22Rv1 (cell line): ENCODE results near the gene TNFSF15.

ENCODE experiments used
- H3K27ac ChIP-seq: fragments of 450-650 bp; 2 replicates; pipeline ENCODE4 v1.5.1; 2017
- ZFX ChIP-seq: fragments of 450-650 bp; IDR thresholded peaks from 2 replicates; pipeline ENCODE4 v1.6.1; 2017; ENCODE audit warnings: antibody characterized with exemption, borderline replicate concordance
- TF ChIP-seq, protein P1 (sequence below): fragments of 450-650 bp; IDR thresholded peaks from 2 replicates; pipeline ENCODE4 v1.5.1; 2017; ENCODE audit warnings: mild to moderate bottlenecking

TNFSF15 gene

DNA sequence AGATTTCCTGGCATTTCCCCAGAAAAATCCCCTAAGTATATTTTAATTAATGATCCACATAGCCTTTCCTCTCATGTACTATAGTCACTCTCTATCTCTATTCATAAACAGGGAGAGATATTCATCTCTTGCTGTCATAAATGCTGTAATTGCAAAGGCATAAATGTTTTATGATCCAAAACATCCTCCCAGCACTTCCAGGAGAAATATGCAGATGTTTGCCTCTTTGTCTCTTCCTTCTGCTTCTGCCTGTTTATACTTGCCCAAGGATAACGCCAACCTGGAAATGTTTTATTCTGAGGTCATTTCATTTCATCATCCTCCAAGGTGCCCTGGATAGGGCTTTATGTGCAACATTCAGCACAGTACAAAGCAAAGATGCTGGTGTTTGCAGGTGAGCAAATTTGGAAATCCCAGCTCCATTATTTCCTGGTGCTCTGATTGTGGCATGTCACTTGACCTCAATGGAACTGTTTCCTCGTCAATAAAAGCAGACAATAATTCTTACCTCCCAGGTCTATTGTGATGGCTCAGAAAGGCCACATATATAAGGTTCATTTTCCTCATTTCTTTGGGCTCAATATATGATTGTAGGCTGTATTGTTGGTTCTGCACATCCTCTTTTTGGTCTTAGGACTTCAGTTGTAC is 6.9 kb downstream of the TNFSF15 start:
- no peak for TF ChIP-seq ZFX
- TF ChIP-seq, protein P1, sequence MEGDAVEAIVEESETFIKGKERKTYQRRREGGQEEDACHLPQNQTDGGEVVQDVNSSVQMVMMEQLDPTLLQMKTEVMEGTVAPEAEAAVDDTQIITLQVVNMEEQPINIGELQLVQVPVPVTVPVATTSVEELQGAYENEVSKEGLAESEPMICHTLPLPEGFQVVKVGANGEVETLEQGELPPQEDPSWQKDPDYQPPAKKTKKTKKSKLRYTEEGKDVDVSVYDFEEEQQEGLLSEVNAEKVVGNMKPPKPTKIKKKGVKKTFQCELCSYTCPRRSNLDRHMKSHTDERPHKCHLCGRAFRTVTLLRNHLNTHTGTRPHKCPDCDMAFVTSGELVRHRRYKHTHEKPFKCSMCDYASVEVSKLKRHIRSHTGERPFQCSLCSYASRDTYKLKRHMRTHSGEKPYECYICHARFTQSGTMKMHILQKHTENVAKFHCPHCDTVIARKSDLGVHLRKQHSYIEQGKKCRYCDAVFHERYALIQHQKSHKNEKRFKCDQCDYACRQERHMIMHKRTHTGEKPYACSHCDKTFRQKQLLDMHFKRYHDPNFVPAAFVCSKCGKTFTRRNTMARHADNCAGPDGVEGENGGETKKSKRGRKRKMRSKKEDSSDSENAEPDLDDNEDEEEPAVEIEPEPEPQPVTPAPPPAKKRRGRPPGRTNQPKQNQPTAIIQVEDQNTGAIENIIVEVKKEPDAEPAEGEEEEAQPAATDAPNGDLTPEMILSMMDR = no peak
- no peak overlapping the region for H3K27ac ChIP-seq

DNA sequence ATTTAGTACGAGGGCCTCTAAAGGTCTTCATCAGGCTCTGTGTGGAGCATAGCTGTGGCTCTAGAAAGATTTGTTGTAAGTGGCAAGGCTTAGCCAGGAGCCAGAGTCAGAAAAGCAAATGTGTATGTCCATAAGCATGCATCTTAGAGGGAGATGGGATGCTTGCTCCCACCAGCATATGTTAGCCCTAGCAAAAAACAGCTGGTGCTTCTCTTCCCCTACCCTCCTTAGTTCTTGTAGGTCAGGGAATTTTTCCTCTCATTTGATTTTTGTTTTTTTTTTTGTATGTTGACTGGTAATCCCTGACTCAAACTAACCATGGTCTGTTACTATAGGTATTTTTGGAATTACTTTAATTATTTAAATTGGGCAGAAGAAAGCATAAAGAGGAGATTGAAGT is 7.7 kb downstream of the TNFSF15 start:
- no peak overlapping the region for H3K27ac ChIP-seq
- TF ChIP-seq, protein P1 = no peak
- no peak for TF ChIP-seq ZFX

DNA sequence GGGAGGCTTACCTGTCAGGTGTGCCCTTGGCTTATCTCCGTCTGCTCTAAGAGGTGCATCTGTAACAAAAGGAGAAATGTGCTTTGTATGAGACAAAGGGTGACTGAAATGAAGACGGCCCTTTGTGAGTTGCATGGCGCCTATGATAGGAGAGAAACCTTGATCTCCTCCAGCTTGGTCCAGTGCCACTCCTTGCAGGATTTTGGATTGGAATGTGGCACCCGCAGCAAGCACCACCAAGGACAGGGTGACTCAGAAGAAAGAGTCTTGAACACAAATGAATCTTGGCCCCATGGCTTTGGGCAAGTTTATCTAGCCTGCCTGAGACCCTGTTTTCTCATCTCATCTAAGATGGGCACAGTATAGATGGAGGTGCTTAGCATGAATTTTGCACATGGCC is 13.4 kb downstream of the TNFSF15 start:
- H3K27ac ChIP-seq = no peak overlapping the region
- no peak for TF ChIP-seq ZFX
- TF ChIP-seq, protein P1 = no peak

DNA sequence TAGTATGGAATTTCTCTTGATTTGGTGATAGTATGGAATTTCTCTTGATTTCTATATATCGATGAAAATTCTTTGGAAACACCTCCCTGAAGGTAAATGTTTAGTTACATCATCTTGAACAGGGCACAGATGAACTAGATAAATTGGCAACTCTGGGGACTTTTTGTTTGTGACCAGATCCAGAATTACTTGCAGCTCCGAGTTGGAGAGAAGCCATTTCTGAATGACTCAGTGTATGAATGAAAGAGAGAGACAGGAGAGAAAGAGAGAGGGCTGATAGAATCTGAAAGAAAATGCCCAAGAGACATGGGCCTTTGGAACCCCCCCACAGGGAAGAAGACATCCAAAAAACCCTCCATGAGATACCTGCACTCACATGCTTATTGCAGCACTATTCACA is 14.1 kb downstream of the TNFSF15 start:
- no peak for TF ChIP-seq ZFX
- TF ChIP-seq, protein P1 = no peak
- H3K27ac ChIP-seq = no peak overlapping the region

DNA sequence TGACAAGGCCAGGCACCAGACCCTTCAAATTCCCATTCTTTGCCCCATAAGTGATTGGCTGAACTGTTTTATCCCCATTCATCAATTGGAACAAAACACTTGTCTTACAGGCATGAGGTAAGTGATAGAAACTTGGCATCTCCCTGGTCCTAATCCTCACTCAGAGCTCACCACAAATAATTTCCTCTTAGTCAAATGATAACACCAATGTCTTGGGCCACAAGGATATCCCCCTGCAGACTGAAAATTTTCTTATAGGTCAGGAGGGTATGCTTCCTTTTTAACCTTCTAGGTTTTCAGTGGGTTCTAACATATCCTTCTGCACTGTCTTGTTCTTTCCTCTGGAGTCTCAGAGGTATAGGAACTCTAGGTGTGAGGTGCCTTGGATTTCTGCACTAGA is 14.5 kb downstream of the TNFSF15 start:
- TF ChIP-seq ZFX = no peak
- TF ChIP-seq, protein P1 = no peak

DNA sequence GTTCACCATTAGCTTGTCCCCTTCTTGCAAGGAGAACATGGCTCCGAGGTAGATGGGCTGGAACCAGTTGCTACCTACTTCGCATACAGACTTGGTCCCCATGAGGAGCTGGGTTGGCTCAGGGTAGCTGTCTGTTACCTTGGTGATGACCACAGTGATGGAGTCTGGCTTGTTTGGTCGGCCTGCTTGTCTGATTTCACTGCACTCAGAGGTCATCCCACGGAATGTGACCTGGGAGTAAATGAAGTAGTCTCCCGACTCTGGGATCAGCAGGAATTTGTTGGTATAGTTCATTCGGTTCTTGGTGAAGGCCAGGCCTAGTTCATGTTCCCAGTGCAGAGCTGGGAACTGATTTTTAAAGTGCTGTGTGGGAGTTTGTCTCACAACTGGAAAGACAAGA is 15.3 kb downstream of the TNFSF15 start:
- H3K27ac ChIP-seq = no peak overlapping the region
- TF ChIP-seq, protein P1 = no peak
- no peak for TF ChIP-seq ZFX

More for the DNA sequence above, 14.5 kb downstream of the TNFSF15 start:
- no peak overlapping the region for H3K27ac ChIP-seq

DNA sequence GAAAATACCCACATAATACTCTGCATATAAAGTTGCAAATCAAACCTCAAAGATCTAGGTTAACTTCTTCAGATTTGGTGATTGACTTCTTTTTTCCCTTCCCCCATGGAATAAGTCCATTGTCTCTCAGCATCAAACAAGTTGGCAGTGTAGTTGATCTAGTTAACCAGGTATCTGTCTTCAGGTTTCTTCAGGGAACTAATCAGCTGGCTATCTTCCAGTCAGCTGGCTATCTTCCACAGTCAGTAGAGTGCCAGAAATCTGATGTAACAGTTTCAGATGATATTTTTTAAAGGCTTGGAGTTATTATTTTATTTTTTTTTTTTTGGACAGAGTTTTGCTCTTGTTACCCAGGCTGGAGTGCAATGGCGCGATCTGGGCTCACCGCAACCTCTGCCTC is 16.8 kb downstream of the TNFSF15 start:
- no peak overlapping the region for H3K27ac ChIP-seq
- TF ChIP-seq ZFX = no peak
- TF ChIP-seq, protein P1 = no peak
